HCEC 1CT (cell line): ENCODE results near the gene SF3A1.

ENCODE experiments used
- DNase-seq: peaks from one replicate; pipeline ENCODE4 v3.0.0-alpha.2; 2017

SF3A1 gene

GRCh38 chr22:30386608-30386959 lies 29.9 kb upstream of the SF3A1 start:
- no peak for DNase-seq

- DNase-seq: no peak
Measured at GRCh38 chr22:30385942-30386341, 29.2 kb upstream of the SF3A1 start.

GRCh38 chr22:30383061-30383460 lies 26.4 kb upstream of the SF3A1 start:
- no peak for DNase-seq

- DNase-seq: no peak
Measured at GRCh38 chr22:30382340-30382739, 25.6 kb upstream of the SF3A1 start.

GRCh38 chr22:30381264-30381663 lies 24.6 kb upstream of the SF3A1 start:
- DNase-seq: no peak

GRCh38 chr22:30380011-30380410 lies 23.3 kb upstream of the SF3A1 start:
- no peak for DNase-seq

- DNase-seq: no peak
Measured at GRCh38 chr22:30375312-30375849, 18.7 kb upstream of the SF3A1 start.

- DNase-seq: no peak
Measured at GRCh38 chr22:30373331-30374325, 16.9 kb upstream of the SF3A1 start.

- no peak for DNase-seq
Measured at GRCh38 chr22:30372915-30373314, 16.2 kb upstream of the SF3A1 start.

GRCh38 chr22:30371981-30372380 lies 15.3 kb upstream of the SF3A1 start:
- no peak for DNase-seq

GRCh38 chr22:30371321-30371720 lies 14.6 kb upstream of the SF3A1 start:
- DNase-seq: no peak

GRCh38 chr22:30370641-30371230 lies 14.0 kb upstream of the SF3A1 start:
- no peak for DNase-seq

- DNase-seq: no peak
Measured at GRCh38 chr22:30368420-30368819, 11.7 kb upstream of the SF3A1 start.

GRCh38 chr22:30365891-30366290 lies 9.2 kb upstream of the SF3A1 start:
- DNase-seq: no peak

- no peak for DNase-seq
Measured at GRCh38 chr22:30362651-30363281, 6.1 kb upstream of the SF3A1 start.

- no peak for DNase-seq
Measured at GRCh38 chr22:30361916-30362650, 5.4 kb upstream of the SF3A1 start.

- DNase-seq: no peak
Measured at GRCh38 chr22:30358541-30358940, 1.8 kb upstream of the SF3A1 start.

- no peak for DNase-seq
Measured at GRCh38 chr22:30357650-30358215, 1.0 kb upstream of the SF3A1 start.

GRCh38 chr22:30357236-30357570 lies 509 bp upstream of the SF3A1 start:
- DNase-seq: no peak

GRCh38 chr22:30354644-30355043 lies 2.0 kb downstream of the SF3A1 start:
- DNase-seq: no peak

GRCh38 chr22:30351226-30351625 lies 5.5 kb downstream of the SF3A1 start:
- no peak for DNase-seq

GRCh38 chr22:30348809-30349208 lies 7.9 kb downstream of the SF3A1 start:
- DNase-seq: no peak

GRCh38 chr22:30348404-30348803 lies 8.3 kb downstream of the SF3A1 start:
- DNase-seq: no peak
